Progenitor cell of endocrine pancreas (in vitro differentiated cells): Measurements from ENCODE around the gene SYT2. TPM values are rescaled to one million over a fixed set of nuclear protein-coding genes. Genes with fewer than 3 reads are reported as not detected.

Source experiments
- total RNA-seq: library from RNA; stranded (reverse); gene quantifications from 2 replicates; pipeline ENCODE4 v1.2.1, GENCODE V29; 2021

Gene SYT2
- total RNA-seq, 1 donor from 2014 or later, result 1.8 TPM

Other genes starting within 250 kb of the SYT2 start
- 312 and 316 TPM in 2 replicates for gene KDM5B, start 98.0 kb upstream of the SYT2 start, total RNA-seq
- 5.6 and 5.7 TPM in 2 replicates for gene PCAT6, start 100.5 kb upstream of the SYT2 start, total RNA-seq
- gene RABIF, start 178.7 kb upstream of the SYT2 start, total RNA-seq, result 9.7 and 10.7 TPM in 2 replicates
- gene KLHL12, start 216.8 kb upstream of the SYT2 start, total RNA-seq, result 32.3 and 34.1 TPM in 2 replicates
- gene ADIPOR1, start 247.9 kb upstream of the SYT2 start, total RNA-seq, result 41.5 and 45.7 TPM in 2 replicates